Stromal cell of bone marrow (primary cell): ENCODE data around the gene CCDC169.

ENCODE experiments used
- DNase-seq: peaks from one replicate; pipeline ENCODE4 v3.0.0-alpha.2; 2012; ENCODE audit warnings: low read depth

CCDC169 gene

DNA sequence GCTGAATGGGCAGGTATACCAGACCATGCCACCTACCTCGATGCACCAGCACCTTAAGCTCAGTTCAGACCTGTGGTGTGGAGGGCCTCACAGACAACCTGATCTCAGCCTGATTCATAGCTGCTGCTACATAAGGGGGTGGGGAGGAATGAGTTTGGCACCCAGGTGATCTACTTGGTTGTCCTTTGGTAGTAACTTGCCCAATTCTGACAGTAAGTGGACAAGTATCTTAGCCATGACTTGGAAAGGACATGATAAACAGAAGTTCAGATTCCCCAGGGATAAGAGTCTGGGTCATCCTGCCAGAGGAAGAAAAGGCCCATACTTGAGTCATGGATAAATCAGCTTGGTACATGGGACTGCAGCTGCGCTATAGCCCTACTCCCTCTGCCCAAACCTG lies 54.9 kb downstream of the CCDC169 start:
- DNase-seq = no peak

- DNase-seq = no peak
These were observed 66.4 kb downstream of the CCDC169 start for GRCh38 chr13:36231236-36231635.

DNA sequence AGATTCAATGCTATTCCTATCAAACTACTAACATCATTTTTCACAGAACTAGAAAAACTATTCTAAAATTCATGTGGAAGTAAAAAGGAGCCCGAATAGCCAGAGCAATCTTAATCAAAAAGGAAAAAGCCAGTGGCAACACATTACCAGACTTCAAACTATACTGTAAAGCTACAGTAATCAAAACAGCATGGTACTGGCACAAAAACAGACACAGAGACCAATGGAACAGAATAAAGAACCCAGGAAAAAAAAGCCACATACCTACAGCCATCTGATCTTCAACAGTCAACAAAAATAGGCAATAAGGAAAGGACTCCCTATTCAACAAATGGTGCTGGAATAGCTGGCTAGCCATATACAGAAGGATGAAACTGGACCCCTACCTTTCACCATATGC lies 72.9 kb downstream of the CCDC169 start:
- DNase-seq = no peak

GRCh38 chr13:36219883-36220282 lies 77.7 kb downstream of the CCDC169 start:
- no peak for DNase-seq

- no peak for DNase-seq
These were observed 80.2 kb downstream of the CCDC169 start for GRCh38 chr13:36217456-36217855.

DNA sequence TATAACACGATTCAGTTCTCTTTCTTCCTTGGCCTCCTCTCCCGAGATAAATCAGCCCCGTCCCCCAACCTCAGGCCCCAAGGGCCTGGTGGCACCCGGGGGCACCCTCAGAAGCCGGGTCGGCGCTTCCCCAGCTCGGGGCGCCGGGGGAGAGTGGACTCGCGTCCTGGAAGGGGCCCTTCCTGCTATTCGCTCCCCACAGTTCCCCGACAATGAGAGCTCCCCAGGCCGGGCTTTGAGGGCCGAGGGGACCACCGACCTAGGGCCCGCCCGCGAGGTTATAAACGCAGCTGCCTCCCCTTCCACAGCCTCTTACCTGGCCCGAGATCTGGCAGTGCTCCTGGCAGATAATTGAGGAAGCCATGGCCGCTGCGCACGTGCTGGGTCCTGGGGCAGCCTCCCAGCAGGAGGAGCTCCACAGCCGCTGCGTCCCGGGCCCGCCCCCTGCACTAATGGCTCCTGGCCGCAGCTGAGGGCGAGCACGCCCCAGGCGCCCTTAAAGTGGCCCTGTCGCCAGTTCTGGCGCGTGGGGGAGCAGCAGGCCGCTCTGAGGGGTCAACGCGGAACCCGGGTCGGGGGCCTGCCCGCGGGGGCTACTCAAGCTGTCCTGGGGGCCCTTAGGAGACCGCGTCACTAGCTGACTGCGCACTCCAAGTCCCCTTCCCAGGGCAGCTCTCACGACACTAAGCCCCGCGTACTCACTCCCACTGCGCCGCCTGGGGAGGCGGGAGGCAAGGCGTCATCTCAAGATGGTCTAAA lies 83.3 kb downstream of the CCDC169 start, which contains the start of gene SOHLH2:
TSS of gene SOHLH2 (minus strand) at position 394 of the 759 bp plus-strand sequence. CDS start at position 364, 30 bp downstream.
- DNase-seq = no peak

DNA sequence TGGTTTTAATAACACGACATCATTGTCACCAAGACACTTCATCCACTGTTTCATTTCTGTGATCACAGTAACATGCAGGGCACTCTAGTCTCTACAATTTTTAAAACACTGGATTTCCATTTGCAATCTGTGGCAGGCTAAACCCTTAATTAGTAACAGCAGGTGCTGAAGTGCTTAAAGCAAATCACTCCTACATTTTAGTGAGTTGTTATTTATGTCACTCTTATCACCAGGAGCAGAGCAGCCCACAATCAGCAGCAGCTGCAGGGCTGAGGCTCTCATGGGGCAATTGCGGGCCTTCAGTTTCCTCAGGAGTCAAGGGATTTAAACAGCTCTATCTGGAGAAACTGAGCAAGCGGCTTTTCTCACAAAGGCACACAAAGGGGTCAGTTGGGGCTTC lies 84.8 kb downstream of the CCDC169 start:
- no peak for DNase-seq

DNA sequence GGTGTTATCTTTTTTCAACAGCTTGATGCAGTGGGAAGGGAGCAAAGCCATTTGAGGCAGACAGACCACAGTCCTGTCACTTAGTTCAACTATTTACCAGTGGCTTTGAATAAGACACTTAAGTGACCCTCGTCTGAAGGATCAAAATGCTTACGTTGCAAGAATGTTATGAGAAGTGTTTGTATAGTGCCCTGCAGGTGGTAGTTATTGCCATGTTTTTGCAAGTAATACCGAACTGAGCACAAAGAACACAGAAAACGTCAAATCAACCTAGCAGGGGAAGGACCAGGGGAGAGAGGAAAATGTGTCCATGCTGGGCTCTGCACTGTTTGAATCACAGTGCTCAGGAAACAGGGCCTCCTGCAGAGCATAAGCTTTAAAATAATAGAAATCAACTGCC lies 86.0 kb downstream of the CCDC169 start:
- DNase-seq = no peak

DNA sequence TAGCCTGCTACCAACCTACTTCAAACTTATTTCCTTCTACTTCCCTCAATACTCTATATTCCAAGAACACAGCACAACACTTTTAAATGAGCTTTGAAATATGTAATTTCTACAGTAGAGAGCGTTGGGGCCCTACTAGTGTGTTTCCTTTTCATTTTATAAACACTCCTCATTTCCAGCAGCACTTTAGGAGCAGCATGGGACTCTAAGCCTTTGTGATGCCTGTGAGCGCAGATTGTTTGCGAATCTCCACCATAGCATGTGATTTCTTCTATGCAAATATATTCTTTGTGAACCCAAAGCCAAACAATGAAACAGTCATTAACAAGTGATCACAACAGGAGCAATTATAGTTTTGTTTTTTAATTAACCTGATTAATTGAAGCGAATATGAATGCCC lies 86.9 kb downstream of the CCDC169 start:
- DNase-seq = no peak

DNA sequence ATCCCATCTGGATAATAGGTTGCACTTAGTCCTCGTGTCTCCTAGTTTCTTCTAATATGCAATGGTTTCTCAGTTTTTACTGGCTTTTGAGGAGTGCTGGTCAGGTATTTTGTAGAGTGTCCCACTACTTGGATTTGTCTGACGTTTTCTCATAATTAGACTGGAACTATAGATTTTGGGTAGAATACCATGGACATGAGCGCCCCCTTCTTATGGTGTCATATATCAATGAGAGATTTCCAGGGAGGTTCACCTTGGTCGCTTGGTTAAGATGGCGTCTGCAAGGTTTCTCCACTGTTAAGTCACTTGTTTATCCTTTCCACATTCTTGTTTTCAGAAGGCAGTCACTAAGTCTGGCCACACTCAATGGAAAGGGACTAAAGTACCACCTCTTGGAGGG lies 89.9 kb downstream of the CCDC169 start:
- DNase-seq = no peak

DNA sequence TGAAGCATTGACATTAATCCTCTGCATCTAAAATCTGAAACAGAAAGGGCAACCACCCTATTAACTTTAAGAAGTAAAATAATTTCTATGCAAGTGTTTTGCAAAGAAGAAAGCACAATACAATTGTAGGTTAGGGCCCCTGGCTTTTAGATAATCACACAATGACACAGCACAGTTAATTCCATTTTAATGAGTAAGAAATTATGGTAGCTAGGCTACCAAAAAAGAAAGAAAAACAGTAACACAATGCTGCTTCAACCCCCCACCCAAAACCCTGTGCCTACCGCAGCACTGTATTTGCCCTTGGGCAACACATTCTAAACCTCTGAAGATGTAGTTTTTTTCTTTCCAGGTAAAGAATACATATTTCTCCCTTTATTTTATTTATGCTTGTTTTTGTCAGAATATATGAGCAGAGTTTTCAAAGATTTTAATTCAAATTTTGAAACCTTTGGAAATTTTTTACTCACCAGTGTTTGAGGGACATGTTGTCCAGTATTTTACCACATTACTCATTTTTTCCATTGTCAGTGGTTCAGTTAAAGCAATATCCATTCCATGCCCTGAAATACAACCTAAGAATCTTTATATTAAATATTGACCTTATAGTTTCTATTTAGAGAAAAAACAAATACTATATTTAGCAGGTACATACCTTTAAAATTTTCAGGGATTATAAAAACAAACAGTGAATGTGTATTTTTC lies 104.3 kb downstream of the CCDC169 start:
- DNase-seq = peak; percentile 36

DNA sequence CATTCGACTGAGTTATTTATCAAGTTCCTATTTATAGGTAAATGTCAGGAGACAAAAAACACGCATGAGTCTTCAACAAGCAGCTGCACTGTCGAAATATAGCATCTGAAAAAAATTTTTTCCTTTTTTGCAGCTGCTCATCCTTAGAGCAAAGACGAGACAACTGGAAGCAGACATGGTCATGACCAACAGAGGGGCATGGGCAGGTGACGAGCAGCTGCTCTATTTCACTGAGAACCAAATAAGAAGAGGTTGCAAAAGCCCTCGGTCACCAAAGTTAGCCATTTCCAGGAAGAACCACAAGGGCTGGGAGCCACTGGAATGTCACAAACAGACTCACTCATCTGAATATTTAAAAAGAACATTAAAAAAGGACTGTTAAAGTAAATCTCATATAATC lies 105.4 kb downstream of the CCDC169 start:
- DNase-seq = peak; percentile 3

- peak; percentile 48 for DNase-seq
These were observed 106.8 kb downstream of the CCDC169 start for GRCh38 chr13:36190771-36191170.

- no peak for DNase-seq
These were observed 109.2 kb downstream of the CCDC169 start for GRCh38 chr13:36188441-36188840.

DNA sequence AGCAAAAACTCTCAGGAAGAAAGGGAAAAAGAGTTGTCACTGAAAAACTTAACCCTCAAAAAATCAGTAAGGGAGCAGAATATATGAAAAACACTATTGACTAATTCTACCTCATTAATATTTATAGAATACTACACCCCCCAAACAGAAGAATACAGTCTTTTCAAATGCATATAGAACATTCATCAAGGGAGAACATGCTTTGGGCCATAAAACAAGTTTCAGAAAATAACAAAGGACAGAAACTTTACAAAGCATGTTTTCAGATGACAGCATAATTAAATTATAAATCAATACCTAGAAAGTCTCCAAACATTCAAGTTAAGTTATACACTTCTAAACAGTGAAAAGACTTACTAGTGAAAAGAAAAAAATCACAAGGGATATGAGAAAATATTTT lies 113.7 kb downstream of the CCDC169 start:
- no peak for DNase-seq
